Right hindlimb (tissue), 1 donor: ENCODE data around the gene SUPT7L.

Experiments used
- DNase-seq: peaks from one replicate; pipeline ENCODE4 v3.0.0-alpha.2; 2018

SUPT7L gene, protein sequence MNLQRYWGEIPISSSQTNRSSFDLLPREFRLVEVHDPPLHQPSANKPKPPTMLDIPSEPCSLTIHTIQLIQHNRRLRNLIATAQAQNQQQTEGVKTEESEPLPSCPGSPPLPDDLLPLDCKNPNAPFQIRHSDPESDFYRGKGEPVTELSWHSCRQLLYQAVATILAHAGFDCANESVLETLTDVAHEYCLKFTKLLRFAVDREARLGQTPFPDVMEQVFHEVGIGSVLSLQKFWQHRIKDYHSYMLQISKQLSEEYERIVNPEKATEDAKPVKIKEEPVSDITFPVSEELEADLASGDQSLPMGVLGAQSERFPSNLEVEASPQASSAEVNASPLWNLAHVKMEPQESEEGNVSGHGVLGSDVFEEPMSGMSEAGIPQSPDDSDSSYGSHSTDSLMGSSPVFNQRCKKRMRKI

GRCh38 chr2:27663285-27664153 is at the start of gene SUPT7L, which contains the start of gene SLC4A1AP:
Gene SUPT7L, minus strand, starts transcription at chr2:27663614. Its CDS starts 1,422 bp downstream, at chr2:27662192.
Gene SLC4A1AP, plus strand, starts transcription at chr2:27663889. Its CDS starts 26 bp downstream, at chr2:27663915.
- peak; percentile 85 for DNase-seq

DNA sequence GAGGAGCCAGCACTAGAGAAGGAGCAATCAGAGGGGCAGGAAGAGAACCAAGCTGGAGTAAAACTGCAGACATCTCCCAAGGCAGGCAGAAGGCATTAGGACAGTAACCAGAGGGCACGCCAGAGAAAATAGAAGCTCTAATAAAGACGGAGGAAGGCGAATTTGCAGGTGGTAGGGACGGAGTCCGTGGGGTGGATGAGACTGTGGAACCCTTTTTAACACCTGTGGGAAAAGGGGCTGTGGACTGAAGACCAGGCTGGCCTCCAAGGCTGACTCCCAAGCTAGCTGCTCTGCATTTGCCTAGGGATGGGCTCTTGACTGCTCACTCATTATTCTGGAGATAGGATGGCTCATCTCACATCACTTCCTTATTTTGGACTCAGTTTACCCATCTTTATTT is 49.8 kb upstream of the SUPT7L start:
- no peak for DNase-seq

GRCh38 chr2:27712522-27712921 is 49.1 kb upstream of the SUPT7L start:
- no peak for DNase-seq

- DNase-seq: no peak
These were observed 48.4 kb upstream of the SUPT7L start for GRCh38 chr2:27711804-27712203.

- no peak for DNase-seq
These were observed 47.4 kb upstream of the SUPT7L start for GRCh38 chr2:27710640-27711430.

- DNase-seq: no peak
These were observed 46.7 kb upstream of the SUPT7L start for GRCh38 chr2:27709960-27710575.

DNA sequence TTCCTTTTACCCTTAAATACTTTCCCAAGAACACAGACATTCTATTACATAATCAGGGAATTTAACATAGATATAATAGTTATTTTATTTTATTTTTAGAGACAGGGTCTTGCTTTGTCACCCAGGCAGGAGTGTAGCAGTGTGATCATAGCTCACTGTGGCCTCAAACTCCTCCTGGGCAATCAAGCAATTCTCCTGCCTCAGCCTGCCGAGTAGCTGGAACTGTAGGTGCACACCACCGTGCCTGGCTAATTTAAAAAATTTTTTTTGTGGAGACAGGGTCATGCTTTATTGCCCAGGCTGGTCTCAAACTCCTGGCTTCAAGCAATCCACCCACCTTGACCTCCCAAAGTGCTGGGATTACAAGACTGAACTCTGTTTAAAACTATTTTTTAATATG is 45.9 kb upstream of the SUPT7L start:
- no peak for DNase-seq

GRCh38 chr2:27708666-27709065 is 45.3 kb upstream of the SUPT7L start:
- no peak for DNase-seq

GRCh38 chr2:27708257-27708654 is 44.8 kb upstream of the SUPT7L start:
- DNase-seq: no peak

DNA sequence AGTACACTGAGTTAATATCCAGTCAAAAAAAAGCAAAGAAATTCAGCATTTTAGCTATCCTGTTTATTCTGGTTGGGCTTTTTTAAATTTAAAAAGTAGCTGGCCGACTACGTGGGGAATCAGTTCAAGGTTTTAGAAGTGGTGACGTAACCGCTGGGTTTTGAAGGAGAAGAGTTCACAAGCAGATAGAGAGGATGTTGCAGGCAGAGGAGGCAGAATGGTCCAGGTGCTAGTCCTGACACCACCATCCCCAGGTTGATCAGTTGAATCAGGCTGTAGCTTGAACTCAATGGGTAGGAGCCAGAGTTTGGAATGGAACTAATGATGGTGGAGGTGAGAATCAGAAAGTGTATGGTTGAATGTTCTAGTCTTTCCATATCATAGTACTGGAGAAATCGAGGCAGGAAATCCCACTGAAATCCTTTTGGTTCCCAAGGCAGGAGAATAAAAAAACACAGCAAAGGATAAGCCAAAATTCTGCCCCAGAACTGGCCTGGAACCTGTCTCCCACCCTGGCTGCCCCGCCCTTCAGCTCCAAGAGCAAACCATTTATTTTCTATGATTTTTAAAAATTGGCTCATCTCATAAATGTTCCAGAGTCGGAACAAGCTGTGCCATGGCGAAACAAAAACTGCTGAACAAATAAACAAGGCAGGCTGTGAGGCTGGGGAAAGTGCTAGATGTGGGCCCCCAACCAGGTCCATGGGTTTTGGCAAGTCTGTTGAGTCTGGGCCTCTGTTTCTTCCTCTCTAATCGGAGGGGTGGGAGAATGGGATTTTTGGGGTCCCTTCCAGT is 44.2 kb upstream of the SUPT7L start:
- no peak for DNase-seq

DNA sequence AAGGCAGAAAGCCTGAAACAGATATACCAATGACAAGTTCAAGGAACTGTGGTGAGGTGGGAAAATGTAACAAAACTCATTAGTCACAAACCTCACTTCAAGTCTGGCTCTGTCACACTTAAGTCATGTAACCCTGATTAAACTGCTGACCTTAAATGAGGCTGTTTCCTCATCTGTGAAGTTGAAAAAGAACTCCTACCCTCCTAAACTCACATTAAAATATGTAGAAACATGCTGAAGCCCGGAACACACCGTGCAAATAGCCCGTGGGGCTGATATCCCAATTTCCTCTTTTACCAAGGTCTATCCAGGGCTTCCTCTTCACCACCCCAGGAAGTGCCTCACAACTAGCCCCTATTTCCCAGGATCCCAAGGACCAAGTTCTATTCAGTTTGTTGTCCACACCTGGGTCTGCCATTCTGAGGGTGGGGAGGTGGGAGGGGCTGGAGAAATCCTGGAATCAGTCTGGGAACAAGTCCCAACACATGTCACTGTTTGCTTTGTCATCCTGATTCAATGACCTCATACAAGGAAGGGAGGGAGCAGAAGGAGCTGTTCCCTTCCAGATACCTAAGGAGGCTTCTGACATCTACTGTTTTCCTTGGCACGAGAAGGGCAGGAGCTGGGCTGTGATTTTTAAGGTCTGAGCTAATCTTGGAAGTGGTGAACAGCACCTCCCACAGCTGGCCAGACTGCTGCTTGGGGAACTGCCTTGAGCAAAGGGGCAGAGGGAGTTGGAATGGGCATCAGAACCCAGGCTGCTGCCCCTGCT is 42.6 kb upstream of the SUPT7L start:
- DNase-seq: peak; percentile 49

GRCh38 chr2:27704342-27704876 is 41.0 kb upstream of the SUPT7L start:
- DNase-seq: no peak

DNA sequence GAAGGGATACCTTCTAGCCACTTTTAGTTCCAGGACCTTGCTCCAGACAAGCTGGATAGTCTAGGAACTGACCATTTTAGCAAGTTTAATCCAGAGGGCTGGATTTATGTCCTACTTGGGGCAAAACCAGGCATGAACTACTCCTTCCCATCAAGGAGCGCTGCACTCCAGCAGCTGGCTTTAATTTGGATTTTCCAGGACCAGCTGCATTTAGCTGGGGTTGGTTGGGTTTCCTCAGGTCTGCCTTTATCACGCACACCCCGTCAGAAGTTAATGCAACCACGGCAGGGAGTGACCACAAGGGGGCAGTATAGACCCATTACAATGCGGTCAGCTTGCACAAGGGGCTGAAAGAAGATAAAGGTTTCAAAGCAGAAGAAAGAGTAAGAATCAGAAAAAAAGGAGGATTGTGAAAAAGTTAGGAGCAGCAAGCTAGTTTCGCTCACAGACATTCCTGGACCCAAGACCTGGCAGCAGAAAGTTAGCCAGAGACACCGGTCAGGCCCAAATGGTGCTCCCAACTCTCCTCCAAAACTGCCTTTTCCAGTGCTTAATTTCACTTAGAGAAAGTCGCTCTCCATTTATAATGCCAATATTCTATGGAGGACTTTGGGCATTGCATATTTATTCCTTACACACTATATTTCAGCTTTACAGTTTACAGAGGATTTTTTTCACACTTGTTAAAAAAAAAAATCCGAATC is 40.4 kb upstream of the SUPT7L start:
- peak; percentile 90 for DNase-seq

- DNase-seq: no peak
These were observed 38.9 kb upstream of the SUPT7L start for GRCh38 chr2:27702302-27702701.

DNA sequence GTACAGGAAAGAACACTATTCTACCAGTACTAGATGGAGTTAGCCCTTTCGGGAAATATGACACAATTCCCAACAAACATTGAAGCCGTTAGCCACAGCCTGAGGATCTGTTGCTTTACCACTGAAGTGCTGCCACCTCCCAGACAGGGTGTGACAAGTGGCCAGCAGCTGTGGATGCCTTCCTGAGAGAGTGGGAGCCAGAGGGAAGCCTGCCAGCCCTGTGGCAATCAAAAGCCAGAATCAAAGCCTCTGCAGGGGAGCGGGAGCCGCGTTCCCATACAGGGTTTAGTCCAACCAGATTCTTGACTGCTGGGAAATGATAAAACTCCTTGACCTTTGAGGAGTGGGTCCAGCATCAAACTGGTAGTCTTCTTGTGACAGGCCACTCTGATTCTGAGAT is 38.3 kb upstream of the SUPT7L start:
- DNase-seq: peak; percentile 62

- no peak for DNase-seq
These were observed 34.2 kb upstream of the SUPT7L start for GRCh38 chr2:27697660-27698059.

DNA sequence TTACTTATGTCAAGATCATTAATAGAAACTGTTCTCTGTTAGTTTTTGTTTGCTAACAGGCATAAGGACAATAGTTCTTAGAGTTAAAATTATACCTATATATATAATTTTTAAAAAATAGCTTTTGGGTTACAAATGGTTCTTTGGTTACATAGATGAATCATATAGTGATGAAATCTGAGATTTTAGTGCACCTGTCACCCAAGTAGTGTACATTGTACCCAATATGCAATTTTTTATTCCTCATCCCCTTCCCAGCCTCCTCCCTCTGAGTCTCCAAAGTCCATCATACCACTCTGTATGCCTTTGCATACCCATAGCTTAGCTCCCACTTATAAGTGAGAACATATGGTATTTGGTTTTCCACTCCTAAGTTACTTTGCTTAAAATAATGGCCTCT is 26.6 kb upstream of the SUPT7L start:
- DNase-seq: no peak

GRCh38 chr2:27689424-27689823 is 26.0 kb upstream of the SUPT7L start:
- DNase-seq: no peak

DNA sequence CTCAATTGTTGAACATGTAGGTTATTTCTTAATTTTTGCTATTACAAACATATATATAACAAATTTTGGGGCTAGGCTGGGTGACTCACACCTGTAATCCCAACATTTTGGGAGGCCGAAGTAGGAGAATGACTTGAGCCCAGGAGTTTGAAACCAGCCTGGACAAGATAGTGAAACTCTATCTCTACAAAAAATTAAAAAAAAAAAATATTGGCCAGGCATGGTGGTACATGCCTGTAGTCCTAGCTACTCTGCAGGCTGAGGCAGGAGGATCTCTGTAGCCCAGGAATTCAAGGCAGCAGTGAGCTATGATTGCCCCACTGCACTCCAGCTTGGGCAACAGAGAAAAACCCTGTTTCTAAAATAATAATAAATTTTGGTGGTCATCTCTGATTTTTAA is 23.8 kb upstream of the SUPT7L start:
- DNase-seq: no peak

- DNase-seq: no peak
These were observed 22.2 kb upstream of the SUPT7L start for GRCh38 chr2:27685577-27685976.
